K562 (cell line): Measurements from ENCODE around the gene PCCA.

Source experiments
- CEBPB ChIP-seq: fragments of 450-650 bp; IDR thresholded peaks from 2 replicates; pipeline ENCODE4 v1.6.1; 2016; ENCODE audit warnings: missing genetic modification characterization, missing compliant biosample characterization
- ESRRA ChIP-seq: fragments of 450-650 bp; IDR thresholded peaks from 2 replicates; pipeline ENCODE4 v1.6.1; 2014; ENCODE audit warnings: low read depth, mild to moderate bottlenecking, moderate library complexity, borderline replicate concordance
- FOXA3 ChIP-seq, 2 experiments: fragments of 450-650 bp in 1 of 2; sonication (generic) in 1 of 2; formaldehyde crosslinking; IDR thresholded peaks in 1 of 2; conservative IDR thresholded peaks in 1 of 2; 2 replicates each; pipeline versions ENCODE4 v1.4.0 to v1.8.0; 2020 to 2022; ENCODE audit warnings: mild to moderate bottlenecking in 2 of 2, missing genetic modification reagents in 1 of 2
- FOXJ3 ChIP-seq: sonication (generic); formaldehyde crosslinking; IDR thresholded peaks from 2 replicates; pipeline ENCODE4 v1.4.0; 2020; ENCODE audit warnings: mild to moderate bottlenecking, missing genetic modification reagents
- FOXM1 ChIP-seq, 2 experiments: fragments of 450-650 bp in 1 of 2; sonication (generic) in 1 of 2; formaldehyde crosslinking in 1 of 2; IDR thresholded peaks; 2 replicates each; pipeline versions ENCODE4 v1.6.1 to v1.9.0; 2017 to 2022; ENCODE audit warnings: low read depth in 2 of 2, mild to moderate bottlenecking in 2 of 2, missing genetic modification reagents in 1 of 2, moderate library complexity in 1 of 2
- IRF2 ChIP-seq: sonication (generic); formaldehyde crosslinking; IDR thresholded peaks from 2 replicates; pipeline ENCODE4 v1.8.1; 2022; ENCODE audit warnings: mild to moderate bottlenecking, missing genetic modification reagents
- KLF16 ChIP-seq: IDR thresholded peaks from 2 replicates; pipeline ENCODE4 v1.6.1; 2016; ENCODE audit warnings: antibody characterized with exemption
- NCOA6 ChIP-seq: fragments of 450-650 bp; IDR thresholded peaks from 2 replicates; pipeline ENCODE4 v1.6.1; 2017; ENCODE audit warnings: mild to moderate bottlenecking
- PRDM10 ChIP-seq: fragments of 450-650 bp; IDR thresholded peaks from 2 replicates; pipeline ENCODE4 v1.6.1; 2018; ENCODE audit not compliant: partially characterized antibody
- RNF2 ChIP-seq: sonication (generic); IDR thresholded peaks from 2 replicates; pipeline ENCODE4 v1.6.1; 2016
- THRB ChIP-seq: fragments of 450-650 bp; formaldehyde crosslinking; conservative IDR thresholded peaks from 2 replicates; pipeline ENCODE4 v1.4.0; 2022; ENCODE audit warnings: mild to moderate bottlenecking, missing genetic modification characterization
- ZKSCAN1 ChIP-seq: fragments of 150-350 bp; IDR thresholded peaks from 2 replicates; pipeline ENCODE4 v1.6.1; 2016; ENCODE audit warnings: low read depth, low read length
- TF ChIP-seq, protein P1 (sequence below), 3 experiments: IDR thresholded peaks in 2 of 3; conservative IDR thresholded peaks in 1 of 3; 2 replicates each; pipeline ENCODE4 v1.5.1; 2011 to 2012; ENCODE audit warnings: low read length in 3 of 3, mild to moderate bottlenecking in 3 of 3, control low read depth in 2 of 3, improper control_type of control experiment in 1 of 3, inconsistent platforms in 1 of 3, low read depth in 1 of 3, mixed read lengths in 1 of 3, moderate library complexity in 1 of 3; ENCODE audit not compliant: insufficient read depth in 2 of 3
- TF ChIP-seq, protein P2 (sequence below), 2 experiments: fragments of 450-650 bp; formaldehyde crosslinking in 1 of 2; IDR thresholded peaks; 2 replicates each; pipeline versions ENCODE4 v1.4.0 to v1.6.1; 2014 to 2020; ENCODE audit warnings: mild to moderate bottlenecking in 2 of 2, borderline replicate concordance in 1 of 2, low read depth in 1 of 2

DNA sequence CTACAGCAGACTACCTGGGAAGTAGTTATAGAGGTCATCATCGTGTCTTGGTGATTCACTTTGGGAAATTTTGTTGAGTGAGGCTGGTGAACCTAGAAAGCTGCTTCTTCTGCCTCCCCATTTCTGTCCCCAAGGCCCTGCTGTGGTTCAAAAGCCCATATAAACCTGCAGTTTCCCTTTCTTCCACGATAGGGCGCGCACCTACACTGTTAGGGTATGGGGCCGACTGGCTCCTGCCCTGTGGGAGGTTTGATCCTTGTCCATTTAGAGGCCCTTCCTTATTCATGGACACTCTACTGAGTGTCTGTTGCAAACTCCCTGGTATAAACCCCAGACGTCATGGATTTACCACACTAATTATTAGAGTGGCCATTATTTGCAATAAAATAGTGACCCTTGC is 307.9 kb downstream of the PCCA start:
- TF ChIP-seq, protein P1, sequence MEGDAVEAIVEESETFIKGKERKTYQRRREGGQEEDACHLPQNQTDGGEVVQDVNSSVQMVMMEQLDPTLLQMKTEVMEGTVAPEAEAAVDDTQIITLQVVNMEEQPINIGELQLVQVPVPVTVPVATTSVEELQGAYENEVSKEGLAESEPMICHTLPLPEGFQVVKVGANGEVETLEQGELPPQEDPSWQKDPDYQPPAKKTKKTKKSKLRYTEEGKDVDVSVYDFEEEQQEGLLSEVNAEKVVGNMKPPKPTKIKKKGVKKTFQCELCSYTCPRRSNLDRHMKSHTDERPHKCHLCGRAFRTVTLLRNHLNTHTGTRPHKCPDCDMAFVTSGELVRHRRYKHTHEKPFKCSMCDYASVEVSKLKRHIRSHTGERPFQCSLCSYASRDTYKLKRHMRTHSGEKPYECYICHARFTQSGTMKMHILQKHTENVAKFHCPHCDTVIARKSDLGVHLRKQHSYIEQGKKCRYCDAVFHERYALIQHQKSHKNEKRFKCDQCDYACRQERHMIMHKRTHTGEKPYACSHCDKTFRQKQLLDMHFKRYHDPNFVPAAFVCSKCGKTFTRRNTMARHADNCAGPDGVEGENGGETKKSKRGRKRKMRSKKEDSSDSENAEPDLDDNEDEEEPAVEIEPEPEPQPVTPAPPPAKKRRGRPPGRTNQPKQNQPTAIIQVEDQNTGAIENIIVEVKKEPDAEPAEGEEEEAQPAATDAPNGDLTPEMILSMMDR (IDR thresholded peaks at IDR 0.05 in 2 of 3, conservative IDR thresholded peaks at IDR 0.05 in 1 of 3; ENCODE audit: insufficient read depth in 2 of 3, low read depth in 1 of 3, low read length in 3 of 3): no peak
- TF ChIP-seq FOXM1 (IDR thresholded peaks at IDR 0.05; ENCODE audit: low read depth) (no peak), FOXM1 (CRISPR knock-in tag; IDR thresholded peaks at IDR 0.05; ENCODE audit: low read depth) (no peak), PRDM10 (no peak), ESRRA (no peak), KLF16 (no peak), NCOA6 (no peak), THRB (CRISPR knock-in tag) (no peak), CEBPB (tag) (no peak), IRF2 (CRISPR knock-in tag) (no peak), FOXA3 (CRISPR knock-in tag; conservative IDR thresholded peaks at IDR 0.05 in 1 of 2, IDR thresholded peaks at IDR 0.05 in 1 of 2) (no peak), FOXJ3 (CRISPR knock-in tag) (no peak), ZKSCAN1 (no peak), RNF2 (no peak)
- TF ChIP-seq, protein P2, sequence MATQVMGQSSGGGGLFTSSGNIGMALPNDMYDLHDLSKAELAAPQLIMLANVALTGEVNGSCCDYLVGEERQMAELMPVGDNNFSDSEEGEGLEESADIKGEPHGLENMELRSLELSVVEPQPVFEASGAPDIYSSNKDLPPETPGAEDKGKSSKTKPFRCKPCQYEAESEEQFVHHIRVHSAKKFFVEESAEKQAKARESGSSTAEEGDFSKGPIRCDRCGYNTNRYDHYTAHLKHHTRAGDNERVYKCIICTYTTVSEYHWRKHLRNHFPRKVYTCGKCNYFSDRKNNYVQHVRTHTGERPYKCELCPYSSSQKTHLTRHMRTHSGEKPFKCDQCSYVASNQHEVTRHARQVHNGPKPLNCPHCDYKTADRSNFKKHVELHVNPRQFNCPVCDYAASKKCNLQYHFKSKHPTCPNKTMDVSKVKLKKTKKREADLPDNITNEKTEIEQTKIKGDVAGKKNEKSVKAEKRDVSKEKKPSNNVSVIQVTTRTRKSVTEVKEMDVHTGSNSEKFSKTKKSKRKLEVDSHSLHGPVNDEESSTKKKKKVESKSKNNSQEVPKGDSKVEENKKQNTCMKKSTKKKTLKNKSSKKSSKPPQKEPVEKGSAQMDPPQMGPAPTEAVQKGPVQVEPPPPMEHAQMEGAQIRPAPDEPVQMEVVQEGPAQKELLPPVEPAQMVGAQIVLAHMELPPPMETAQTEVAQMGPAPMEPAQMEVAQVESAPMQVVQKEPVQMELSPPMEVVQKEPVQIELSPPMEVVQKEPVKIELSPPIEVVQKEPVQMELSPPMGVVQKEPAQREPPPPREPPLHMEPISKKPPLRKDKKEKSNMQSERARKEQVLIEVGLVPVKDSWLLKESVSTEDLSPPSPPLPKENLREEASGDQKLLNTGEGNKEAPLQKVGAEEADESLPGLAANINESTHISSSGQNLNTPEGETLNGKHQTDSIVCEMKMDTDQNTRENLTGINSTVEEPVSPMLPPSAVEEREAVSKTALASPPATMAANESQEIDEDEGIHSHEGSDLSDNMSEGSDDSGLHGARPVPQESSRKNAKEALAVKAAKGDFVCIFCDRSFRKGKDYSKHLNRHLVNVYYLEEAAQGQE (IDR thresholded peaks at IDR 0.05; ENCODE audit: borderline replicate concordance): no peak
- TF ChIP-seq, protein P2 (CRISPR knock-in tag; IDR thresholded peaks at IDR 0.05; ENCODE audit: low read depth): no peak
